NT2/D1 (cell line): ENCODE measurements around the gene LRRC45.

Experiments
- SUZ12 ChIP-seq: IDR thresholded peaks from 2 replicates; pipeline ENCODE4 v1.6.1; 2011; ENCODE audit not compliant: insufficient read length, insufficient read depth; ENCODE audit errors: extremely low read depth
- YY1 ChIP-seq: IDR thresholded peaks from 2 replicates; pipeline ENCODE4 v1.6.1; 2011; ENCODE audit not compliant: insufficient read length, insufficient read depth

GRCh38 chr17:81994593-81995462 lies 28.3 kb upstream of the LRRC45 start:
- no peak for TF ChIP-seq YY1
- TF ChIP-seq SUZ12, result no peak
